Measurements from ENCODE around the gene LIME1. TPM values are rescaled to one million over a fixed set of nuclear protein-coding genes. Genes with fewer than 3 reads are reported as not detected.

LIME1 gene
- total RNA-seq, 1 donor from 2014 or later, result 16.6 TPM

- Mint-ChIP-seq H3K4me1 (ENCODE audit: low read depth, unreplicated experiment) (peaks cover 16% of the 10 kb centered on the region), H3K27me3 (ENCODE audit: unreplicated experiment) (peaks cover 11% of the 10 kb centered on the region), H3K27ac (ENCODE audit: unreplicated experiment) (peak overlapping the region; percentile 70), H3K9me3 (ENCODE audit: unreplicated experiment) (peaks cover 11% of the 10 kb centered on the region), H3K36me3 (ENCODE audit: unreplicated experiment) (peaks cover 5% of the 10 kb centered on the region), H3K4me3 (ENCODE audit: unreplicated experiment) (peak overlapping the region; percentile 89)
- DNase-seq, result peak; percentile 66
- TF ChIP-seq, protein P1, sequence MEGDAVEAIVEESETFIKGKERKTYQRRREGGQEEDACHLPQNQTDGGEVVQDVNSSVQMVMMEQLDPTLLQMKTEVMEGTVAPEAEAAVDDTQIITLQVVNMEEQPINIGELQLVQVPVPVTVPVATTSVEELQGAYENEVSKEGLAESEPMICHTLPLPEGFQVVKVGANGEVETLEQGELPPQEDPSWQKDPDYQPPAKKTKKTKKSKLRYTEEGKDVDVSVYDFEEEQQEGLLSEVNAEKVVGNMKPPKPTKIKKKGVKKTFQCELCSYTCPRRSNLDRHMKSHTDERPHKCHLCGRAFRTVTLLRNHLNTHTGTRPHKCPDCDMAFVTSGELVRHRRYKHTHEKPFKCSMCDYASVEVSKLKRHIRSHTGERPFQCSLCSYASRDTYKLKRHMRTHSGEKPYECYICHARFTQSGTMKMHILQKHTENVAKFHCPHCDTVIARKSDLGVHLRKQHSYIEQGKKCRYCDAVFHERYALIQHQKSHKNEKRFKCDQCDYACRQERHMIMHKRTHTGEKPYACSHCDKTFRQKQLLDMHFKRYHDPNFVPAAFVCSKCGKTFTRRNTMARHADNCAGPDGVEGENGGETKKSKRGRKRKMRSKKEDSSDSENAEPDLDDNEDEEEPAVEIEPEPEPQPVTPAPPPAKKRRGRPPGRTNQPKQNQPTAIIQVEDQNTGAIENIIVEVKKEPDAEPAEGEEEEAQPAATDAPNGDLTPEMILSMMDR (IDR thresholded peaks at IDR 0.05; ENCODE audit: partially characterized antibody, unreplicated experiment), result no peak
Measured at GRCh38 chr20:63706852-63707557, 29.5 kb upstream of the LIME1 start.

DNA sequence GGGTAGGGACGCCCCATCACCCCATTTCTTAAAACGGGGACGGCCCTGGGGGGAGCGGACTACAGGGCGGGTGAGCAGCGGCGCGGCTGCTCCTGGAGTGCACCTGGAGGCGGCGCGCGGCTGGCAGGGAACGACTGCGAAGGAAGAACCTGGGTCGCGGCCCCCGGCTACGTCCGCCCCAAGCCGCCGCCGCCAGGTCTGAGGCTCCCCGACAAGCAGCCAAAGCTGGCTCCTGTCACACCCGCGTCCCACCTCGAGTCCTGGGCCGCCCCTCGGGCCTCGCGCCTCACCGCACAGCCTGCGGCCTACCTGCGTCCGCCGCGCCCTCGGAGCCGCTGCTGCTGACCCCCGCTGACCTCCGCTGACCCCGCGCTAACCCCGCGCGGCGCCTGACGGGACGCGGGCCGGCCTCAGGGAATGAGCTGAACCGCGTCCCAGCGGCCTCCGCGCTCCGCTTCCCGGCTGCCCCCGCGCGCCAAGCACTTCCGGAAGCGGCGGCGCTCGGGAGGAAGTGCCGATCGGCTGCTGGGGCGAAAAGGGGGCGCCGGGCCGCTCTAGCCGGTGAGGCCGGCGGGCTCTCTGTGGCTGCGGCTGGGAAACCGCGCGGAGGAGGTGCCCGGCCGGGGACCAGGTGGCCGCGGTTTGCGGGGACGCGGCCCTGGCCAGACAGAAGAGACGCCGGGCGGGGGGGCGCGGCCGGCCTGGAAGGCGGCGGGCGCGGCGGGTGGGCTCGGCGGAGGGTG lies 28.7 kb upstream of the LIME1 start, which contains the start of the genes ARFRP1 and ZGPAT:
Gene ARFRP1 (minus strand): TSS at position 419 of the 743 bp plus-strand sequence. CDS start 885 bp downstream, outside the sequence.
Gene ZGPAT (plus strand): TSS at position 482 of the 743 bp plus-strand sequence. CDS start 542 bp downstream, outside the sequence.
- Mint-ChIP-seq H3K4me1 (ENCODE audit: low read depth, unreplicated experiment) (peaks cover 16% of the 10 kb centered on the region), H3K27me3 (ENCODE audit: unreplicated experiment) (peaks cover 11% of the 10 kb centered on the region), H3K4me3 (ENCODE audit: unreplicated experiment) (peak within 1 kb of the TSS; percentile 96), H3K27ac (ENCODE audit: unreplicated experiment) (peak within 1 kb of the TSS; percentile 73), H3K36me3 (ENCODE audit: unreplicated experiment) (peaks cover 12% of the 10 kb centered on the region), H3K9me3 (ENCODE audit: unreplicated experiment) (peaks cover 8% of the 10 kb centered on the region)
- DNase-seq, result peak; percentile 94
- TF ChIP-seq, protein P1 (IDR thresholded peaks at IDR 0.05; ENCODE audit: partially characterized antibody, unreplicated experiment), result no peak

DNA sequence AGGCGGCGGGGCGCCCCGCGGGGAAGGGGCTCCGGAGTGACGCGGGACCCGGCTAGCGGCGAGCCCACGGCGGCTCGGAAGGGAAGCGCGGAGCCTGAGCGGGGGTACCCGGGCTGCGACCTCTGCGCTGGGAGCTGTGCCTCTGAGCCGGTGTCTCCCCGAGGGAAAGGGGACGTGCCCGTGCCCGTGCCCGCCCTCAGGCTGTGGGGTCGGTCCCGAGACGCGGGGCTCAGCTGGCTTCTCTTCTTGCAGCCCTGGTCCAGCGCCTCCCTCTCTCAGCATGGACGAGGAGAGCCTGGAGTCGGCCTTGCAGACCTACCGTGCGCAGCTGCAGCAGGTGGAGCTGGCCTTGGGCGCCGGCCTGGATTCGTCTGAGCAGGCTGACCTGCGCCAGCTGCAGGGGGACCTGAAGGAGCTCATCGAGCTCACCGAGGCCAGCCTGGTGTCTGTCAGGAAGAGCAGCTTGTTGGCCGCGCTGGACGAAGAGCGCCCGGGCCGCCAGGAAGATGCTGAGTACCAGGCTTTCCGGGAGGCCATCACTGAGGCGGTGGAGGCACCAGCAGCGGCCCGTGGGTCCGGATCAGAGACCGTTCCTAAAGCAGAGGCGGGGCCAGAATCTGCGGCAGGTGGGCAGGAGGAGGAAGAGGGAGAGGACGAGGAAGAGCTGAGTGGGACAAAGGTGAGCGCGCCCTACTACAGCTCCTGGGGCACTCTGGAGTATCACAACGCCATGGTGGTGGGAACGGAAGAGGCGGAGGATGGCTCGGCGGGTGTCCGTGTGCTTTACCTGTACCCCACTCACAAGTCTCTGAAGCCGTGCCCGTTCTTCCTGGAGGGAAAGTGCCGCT lies 27.9 kb upstream of the LIME1 start:
- TF ChIP-seq, protein P1 (IDR thresholded peaks at IDR 0.05; ENCODE audit: partially characterized antibody, unreplicated experiment), result no peak
- peaks cover 16% of the 10 kb centered on the region for H3K4me1 Mint-ChIP-seq (ENCODE audit: low read depth, unreplicated experiment)
- H3K9me3 Mint-ChIP-seq (ENCODE audit: unreplicated experiment), result peaks cover 6% of the 10 kb centered on the region
- DNase-seq, result peak; percentile 55
- peaks cover 9% of the 10 kb centered on the region for H3K27me3 Mint-ChIP-seq (ENCODE audit: unreplicated experiment)
- peak overlapping the region; percentile 73 for H3K27ac Mint-ChIP-seq (ENCODE audit: unreplicated experiment)
- peak overlapping the region; percentile 96 for H3K4me3 Mint-ChIP-seq (ENCODE audit: unreplicated experiment)
- peaks cover 16% of the 10 kb centered on the region for H3K36me3 Mint-ChIP-seq (ENCODE audit: unreplicated experiment)

GRCh38 chr20:63709149-63709527 lies 27.3 kb upstream of the LIME1 start:
- peaks cover 6% of the 10 kb centered on the region for H3K9me3 Mint-ChIP-seq (ENCODE audit: unreplicated experiment)
- TF ChIP-seq, protein P1 (IDR thresholded peaks at IDR 0.05; ENCODE audit: partially characterized antibody, unreplicated experiment), result no peak
- no peak overlapping the region for H3K27ac Mint-ChIP-seq (ENCODE audit: unreplicated experiment)
- H3K27me3 Mint-ChIP-seq (ENCODE audit: unreplicated experiment), result peaks cover 9% of the 10 kb centered on the region
- DNase-seq, result no peak
- H3K36me3 Mint-ChIP-seq (ENCODE audit: unreplicated experiment), result peaks cover 16% of the 10 kb centered on the region
- peaks cover 16% of the 10 kb centered on the region for H3K4me1 Mint-ChIP-seq (ENCODE audit: low read depth, unreplicated experiment)
- H3K4me3 Mint-ChIP-seq (ENCODE audit: unreplicated experiment), result peak overlapping the region; percentile 96
